ENCODE results near the gene CST3. TPM values are rescaled to one million over a fixed set of nuclear protein-coding genes. Genes with fewer than 3 reads are reported as not detected.

CST3 gene
- total and polyA plus RNA-seq, 10 of the 15 experiments (the other 5 are each of a cell fraction or from before 2014, with no cell fraction given), result 11.8 to 127 (median 57.8) TPM

- TF ChIP-seq PBX3 (IDR thresholded peaks at IDR 0.05; ENCODE audit: insufficient replicate concordance, low read depth, low read length) (no peak), CBFB (IDR thresholded peaks at IDR 0.05; ENCODE audit: low read depth) (no peak)
Measured at GRCh38 chr20:23652926-23653325, 15.2 kb upstream of the CST3 start (continued).

GRCh38 chr20:23652371-23652770 is 14.6 kb upstream of the CST3 start:
- no peaks in the 10 kb centered on the region for H3K36me3 ChIP-seq (ENCODE audit: control insufficient read depth in 2 of 2, insufficient read depth in 2 of 2, low read length in 1 of 2)
- TF ChIP-seq CBFB (IDR thresholded peaks at IDR 0.05; ENCODE audit: low read depth) (no peak), SIN3A (IDR thresholded peaks at IDR 0.05; ENCODE audit: low read depth, low read length) (no peak), EP300 (IDR thresholded peaks at IDR 0.05; ENCODE audit: borderline replicate concordance in 1 of 2, control insufficient read depth in 1 of 2, low read depth in 2 of 2, low read length in 2 of 2) (no peak), GABPA (IDR thresholded peaks at IDR 0.05; ENCODE audit: low read depth) (no peak), EZH2 (IDR thresholded peaks at IDR 0.05; ENCODE audit: borderline replicate concordance, control insufficient read depth, low read depth, low read length) (no peak), NFYB (IDR thresholded peaks at IDR 0.05; ENCODE audit: insufficient read depth, low read depth, low read length) (no peak), ZBED1 (IDR thresholded peaks at IDR 0.05; ENCODE audit: borderline replicate concordance) (no peak), PML (IDR thresholded peaks at IDR 0.05; ENCODE audit: low read length) (no peak), TARDBP (IDR thresholded peaks at IDR 0.05; ENCODE audit: borderline replicate concordance) (no peak), ZNF24 (IDR thresholded peaks at IDR 0.05) (no peak), ZNF622 (IDR thresholded peaks at IDR 0.05) (no peak), MXI1 (IDR thresholded peaks at IDR 0.05; ENCODE audit: low read depth, low read length) (no peak), KLF5 (IDR thresholded peaks at IDR 0.05; ENCODE audit: partially characterized antibody) (no peak), RUNX3 (IDR thresholded peaks at IDR 0.05; ENCODE audit: low read length) (no peak), IKZF1 (conservative IDR thresholded peaks at IDR 0.05) (no peak)
- TF ChIP-seq, protein P1, sequence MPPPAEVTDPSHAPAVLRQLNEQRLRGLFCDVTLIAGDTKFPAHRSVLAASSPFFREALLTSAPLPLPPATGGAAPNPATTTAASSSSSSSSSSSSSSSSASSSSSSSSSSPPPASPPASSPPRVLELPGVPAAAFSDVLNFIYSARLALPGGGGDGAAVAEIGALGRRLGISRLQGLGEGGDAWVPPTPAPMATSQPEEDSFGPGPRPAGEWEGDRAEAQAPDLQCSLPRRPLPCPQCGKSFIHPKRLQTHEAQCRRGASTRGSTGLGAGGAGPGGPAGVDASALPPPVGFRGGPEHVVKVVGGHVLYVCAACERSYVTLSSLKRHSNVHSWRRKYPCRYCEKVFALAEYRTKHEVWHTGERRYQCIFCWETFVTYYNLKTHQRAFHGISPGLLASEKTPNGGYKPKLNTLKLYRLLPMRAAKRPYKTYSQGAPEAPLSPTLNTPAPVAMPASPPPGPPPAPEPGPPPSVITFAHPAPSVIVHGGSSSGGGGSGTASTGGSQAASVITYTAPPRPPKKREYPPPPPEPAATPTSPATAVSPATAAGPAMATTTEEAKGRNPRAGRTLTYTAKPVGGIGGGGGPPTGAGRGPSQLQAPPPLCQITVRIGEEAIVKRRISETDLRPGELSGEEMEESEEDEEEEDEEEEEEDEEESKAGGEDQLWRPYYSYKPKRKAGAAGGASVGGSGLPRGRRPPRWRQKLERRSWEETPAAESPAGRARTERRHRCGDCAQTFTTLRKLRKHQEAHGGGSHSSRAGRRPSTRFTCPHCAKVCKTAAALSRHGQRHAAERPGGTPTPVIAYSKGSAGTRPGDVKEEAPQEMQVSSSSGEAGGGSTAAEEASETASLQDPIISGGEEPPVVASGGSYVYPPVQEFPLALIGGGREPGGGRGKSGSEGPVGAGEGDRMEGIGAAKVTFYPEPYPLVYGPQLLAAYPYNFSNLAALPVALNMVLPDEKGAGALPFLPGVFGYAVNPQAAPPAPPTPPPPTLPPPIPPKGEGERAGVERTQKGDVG (CRISPR knock-in tag; IDR thresholded peaks at IDR 0.05), result no peak
- ChIA-PET POLR2A (no interaction called here), CTCF (interaction anchor here (1.5 kb wide), 1 partner anchor 16 kb away, joined by 3 read pairs; no protein-coding TSS in a partner anchor), RAD21 (ENCODE audit: unreplicated experiment) (no interaction called here), SMC1A (ENCODE audit: uncharacterized antibody, unreplicated experiment) (no interaction called here)
- no peaks in the 10 kb centered on the region for H4K20me1 ChIP-seq (ENCODE audit: control insufficient read depth, insufficient read depth)
- H3K9me3 ChIP-seq (replicated peaks; ENCODE audit: control insufficient read depth, insufficient read depth, low read length), result no peaks in the 10 kb centered on the region; the same call in 2 of the 3 replicates
- H3K27me3 ChIP-seq (replicated peaks in 1 of 2; ENCODE audit: control insufficient read depth in 2 of 2, insufficient read depth in 2 of 2, low read length in 1 of 2), result no peaks in the 10 kb centered on the region
- H2AFZ ChIP-seq (ENCODE audit: control insufficient read depth, low read depth, low read length), result no peak overlapping the region
- in situ Hi-C loops (cut with MboI), result no loop called here
- BruUV-seq (replicated peaks), result no TSS peak
- no peaks in the 10 kb centered on the region for H3K79me2 ChIP-seq (ENCODE audit: control insufficient read depth, insufficient read depth, low read length)
- ATAC-seq (no peak), DNase-seq (ENCODE audit: low read depth, low spot score) (no peak), FAIRE-seq (no peak)
- H3K9ac ChIP-seq (ENCODE audit: control insufficient read depth, insufficient read depth, low read length), result no peak overlapping the region
- intact Hi-C loops (cut with micrococcal nuclease; ENCODE audit: unreplicated experiment), result no loop called here
- no peak overlapping the region for H3K27ac ChIP-seq (ENCODE audit: control insufficient read depth, insufficient read depth)
- H3K4me3 ChIP-seq, result no peak overlapping the region
- no peak overlapping the region for H3K4me2 ChIP-seq (ENCODE audit: control insufficient read depth, insufficient read depth)
- peaks cover 6% of the 10 kb centered on the region for H3K4me1 ChIP-seq (ENCODE audit: control insufficient read depth, insufficient read depth, low read length)

Measured in GM12878 (cell line).